Activated CD4-positive, CD25-positive, alpha-beta regulatory T cell (primary cell): ENCODE results near the gene C14orf119.

ENCODE experiments used
- DNase-seq, 4 experiments: peaks; one replicate each; lab custom pipeline; 2025; lab: John Stamatoyannopoulos, UW

C14orf119 gene

GRCh38 chr14:23109769-23110168 is 14.5 kb downstream of the C14orf119 start:
- no peak for DNase-seq

- DNase-seq, result no peak
Measured at GRCh38 chr14:23110579-23111365, 15.5 kb downstream of the C14orf119 start.

- DNase-seq, result no peak
Measured at GRCh38 chr14:23112359-23113178, 17.3 kb downstream of the C14orf119 start.

- DNase-seq, result no peak
Measured at GRCh38 chr14:23113431-23114119, 18.3 kb downstream of the C14orf119 start.

- no peak for DNase-seq
Measured at GRCh38 chr14:23114120-23114458, 18.8 kb downstream of the C14orf119 start.

GRCh38 chr14:23114669-23115038 is 19.3 kb downstream of the C14orf119 start:
- DNase-seq, result no peak

- DNase-seq, result no peak
Measured at GRCh38 chr14:23115039-23115731, 19.9 kb downstream of the C14orf119 start.

GRCh38 chr14:23115918-23116317 is 20.6 kb downstream of the C14orf119 start:
- no peak for DNase-seq

- no peak for DNase-seq
Measured at GRCh38 chr14:23117371-23118020, 22.2 kb downstream of the C14orf119 start.

- DNase-seq, result no peak
Measured at GRCh38 chr14:23118506-23119362, 23.4 kb downstream of the C14orf119 start, which contains the start of gene CEBPE. Gene CEBPE, minus strand, starts transcription at chr14:23119255. Its CDS starts 164 bp downstream, at chr14:23119091.

- no peak for DNase-seq
Measured at GRCh38 chr14:23119363-23120327, 24.3 kb downstream of the C14orf119 start.

GRCh38 chr14:23120541-23121251 is 25.4 kb downstream of the C14orf119 start:
- peak; percentile 51 to 61 (median 58) for DNase-seq

GRCh38 chr14:23121361-23121771 is 26.1 kb downstream of the C14orf119 start:
- no peak for DNase-seq

GRCh38 chr14:23122086-23122485 is 26.8 kb downstream of the C14orf119 start:
- no peak for DNase-seq

GRCh38 chr14:23123419-23123818 is 28.1 kb downstream of the C14orf119 start:
- DNase-seq, result no peak

- no peak for DNase-seq
Measured at GRCh38 chr14:23124337-23124954, 29.1 kb downstream of the C14orf119 start.

GRCh38 chr14:23125011-23125410 is 29.7 kb downstream of the C14orf119 start:
- no peak for DNase-seq

GRCh38 chr14:23125933-23126524 is 30.7 kb downstream of the C14orf119 start:
- no peak for DNase-seq
